GM23338 (cell line): Measurements from ENCODE around the gene RAD52. TPM values are rescaled to one million over a fixed set of nuclear protein-coding genes. Genes with fewer than 3 reads are reported as not detected.

Source experiments
- ATAC-seq: fragments of 200-7000 bp; cut with Tn5 transposase; 3 replicates; pipeline ENCODE4 v1.9.1; 2020
- DNase-seq: peaks from one replicate; pipeline ENCODE4 v3.0.0-alpha.2; 2015; ENCODE audit warnings: low spot score
- H2AFZ ChIP-seq: fragments of 200-600 bp; sonication (generic); 2 replicates; pipeline ENCODE4 v1.8.0; 2016; ENCODE audit warnings: antibody characterized with exemption, mild to moderate bottlenecking, moderate library complexity
- H3F3A ChIP-seq: fragments of 200-600 bp; sonication (generic); replicated peaks from 2 replicates; pipeline ENCODE4 v1.8.0; 2017; ENCODE audit warnings: antibody characterized with exemption, mixed run types, low read depth
- H3K27ac ChIP-seq: fragments of 200-600 bp; sonication (generic); 2 replicates; pipeline ENCODE4 v1.6.1; 2016; ENCODE audit warnings: low read depth
- H3K27me3 ChIP-seq: fragments of 200-600 bp; sonication (generic); 2 replicates; pipeline ENCODE4 v1.8.0; 2016; ENCODE audit warnings: mild to moderate bottlenecking, mixed run types, moderate library complexity; ENCODE audit not compliant: insufficient read depth
- H3K36me3 ChIP-seq: fragments of 200-600 bp; sonication (generic); 2 replicates; pipeline ENCODE4 v1.8.0; 2016; ENCODE audit warnings: mild to moderate bottlenecking; ENCODE audit not compliant: insufficient read depth
- H3K4me1 ChIP-seq: fragments of 200-600 bp; sonication (generic); 2 replicates; pipeline ENCODE4 v1.8.0; 2016; ENCODE audit warnings: mild to moderate bottlenecking, moderate library complexity; ENCODE audit not compliant: insufficient read depth
- H3K4me2 ChIP-seq: fragments of 200-600 bp; sonication (generic); 2 replicates; pipeline ENCODE4 v1.7.1; 2017; ENCODE audit warnings: mixed run types
- H3K4me3 ChIP-seq: fragments of 200-600 bp; sonication (generic); 2 replicates; pipeline ENCODE4 v1.6.1; 2016; ENCODE audit warnings: mixed run types
- H3K79me2 ChIP-seq: fragments of 200-600 bp; sonication (generic); replicated peaks from 2 replicates; pipeline ENCODE4 v1.8.0; 2017; ENCODE audit warnings: mild to moderate bottlenecking; ENCODE audit not compliant: insufficient read depth
- H3K9me2 ChIP-seq: fragments of 200-600 bp; sonication (generic); 2 replicates; pipeline ENCODE4 v1.8.0; 2017; ENCODE audit not compliant: insufficient read depth
- H4K20me1 ChIP-seq: fragments of 200-600 bp; sonication (generic); replicated peaks from 2 replicates; pipeline ENCODE4 v1.8.0; 2017; ENCODE audit warnings: mild to moderate bottlenecking; ENCODE audit not compliant: insufficient read depth
- H3K27ac Mint-ChIP-seq: 2 replicates; pipeline ENCODE4 v1.8.0; 2020; ENCODE audit warnings: inconsistent platforms, mild to moderate bottlenecking, moderate library complexity, mixed read lengths
- H3K27me3 Mint-ChIP-seq: 3 replicates; pipeline ENCODE4 v1.8.0; 2022; ENCODE audit warnings: low read depth, mild to moderate bottlenecking, moderate library complexity, mixed read lengths, inconsistent platforms; ENCODE audit not compliant: insufficient read depth, poor library complexity
- H3K36me3 Mint-ChIP-seq: 3 replicates; pipeline ENCODE4 v1.8.0; 2021; ENCODE audit warnings: low read depth, mild to moderate bottlenecking, inconsistent platforms, moderate library complexity, mixed read lengths
- H3K4me1 Mint-ChIP-seq: 3 replicates; pipeline ENCODE4 v1.8.0; 2020; ENCODE audit warnings: mild to moderate bottlenecking, inconsistent platforms, mixed read lengths
- H3K4me3 Mint-ChIP-seq: 3 replicates; pipeline ENCODE4 v1.8.0; 2021; ENCODE audit warnings: moderate library complexity, mild to moderate bottlenecking, inconsistent platforms, mixed read lengths
- H3K9me3 Mint-ChIP-seq: 3 replicates; pipeline ENCODE4 v1.8.0; 2020; ENCODE audit warnings: moderate library complexity, mild to moderate bottlenecking, inconsistent platforms, mixed read lengths
- ETS1 ChIP-seq: IDR thresholded peaks from 2 replicates; pipeline ENCODE4 v1.6.1; 2016; ENCODE audit warnings: antibody characterized with exemption
- EZH2 ChIP-seq: fragments of 200-600 bp; sonication (generic); IDR thresholded peaks from one replicate; pipeline ENCODE4 v1.8.0; 2017; ENCODE audit warnings: antibody characterized with exemption, mild to moderate bottlenecking, low read depth; ENCODE audit not compliant: unreplicated experiment
- EZH2phosphoT487 ChIP-seq: fragments of 200-600 bp; sonication (generic); IDR thresholded peaks from one replicate; pipeline ENCODE4 v1.8.1; 2018; ENCODE audit warnings: antibody characterized with exemption; ENCODE audit not compliant: unreplicated experiment
- NANOG ChIP-seq: IDR thresholded peaks from 2 replicates; pipeline ENCODE4 v1.6.1; 2016; ENCODE audit warnings: antibody characterized with exemption, borderline replicate concordance
- STAT1 ChIP-seq: IDR thresholded peaks from one replicate; pipeline ENCODE4 v1.6.1; 2016; ENCODE audit warnings: antibody characterized with exemption; ENCODE audit not compliant: unreplicated experiment
- ZNF114 ChIP-seq: fragments of 250-450 bp; sonication (Bioruptor Pico); IDR thresholded peaks from 2 replicates; pipeline ENCODE4 v1.5.0; 2020; ENCODE audit warnings: mild to moderate bottlenecking, moderate library complexity
- ZNF331 ChIP-seq: fragments of 250-450 bp; sonication (Bioruptor Pico); IDR thresholded peaks from 2 replicates; pipeline ENCODE4 v1.5.0; 2020; ENCODE audit warnings: low read depth, mild to moderate bottlenecking, moderate library complexity
- ZNF462 ChIP-seq: fragments of 250-450 bp; sonication (Bioruptor Pico); IDR thresholded peaks from 2 replicates; pipeline ENCODE4 v1.5.0; 2020; ENCODE audit warnings: mild to moderate bottlenecking, moderate library complexity
- polyA plus RNA-seq: library from polyadenylated mRNA; unstranded; fragments of >200 nt; fragmentation: Nextera tagmentation; extraction: Ambion mirVana; gene quantifications from 2 replicates; pipeline ENCODE4 v1.2.1, GENCODE V29; 2016
- total RNA-seq: library from RNA; depleted of rRNA; stranded (reverse); fragments of >200 nt; shearing (Covaris generic); gene quantifications from 2 replicates; pipeline ENCODE4 v1.2.3, GENCODE V29; 2014

Gene RAD52
- total and polyA plus RNA-seq, 2 experiments from 2014 or later, result 10.9 to 21.3 TPM

GRCh38 chr12:910416-910815 is 39.1 kb downstream of the RAD52 start (continued):
- TF ChIP-seq ZNF462 (CRISPR knock-in tag), result no peak

GRCh38 chr12:909861-910260 is 39.6 kb downstream of the RAD52 start:
- no peak for ATAC-seq

More at GRCh38 chr12:909861-910260, 39.6 kb downstream of the RAD52 start:
- DNase-seq, result no peak
- Histone ChIP-seq H3K9me2 (no peaks in the 10 kb centered on the region), H3K79me2 (no peaks in the 10 kb centered on the region), H3K36me3 (peaks cover 41% of the 10 kb centered on the region; the same call in 1 of the 2 replicates), H3K4me3 (no peak overlapping the region), H4K20me1 (peaks cover 13% of the 10 kb centered on the region), H3F3A (peaks cover 15% of the 10 kb centered on the region; the same call in 1 of the 2 replicates), H2AFZ (no peak overlapping the region), H3K4me1 (no peaks in the 10 kb centered on the region; the same call in 1 of the 2 replicates), H3K27me3 (no peaks in the 10 kb centered on the region), H3K27ac (no peak overlapping the region), H3K4me2 (no peak overlapping the region)
- Mint-ChIP-seq H3K9me3 (no peaks in the 10 kb centered on the region), H3K27ac (no peak overlapping the region), H3K27me3 (peaks cover 4% of the 10 kb centered on the region), H3K4me1 (peaks cover 11% of the 10 kb centered on the region; the same call in 2 of the 3 replicates), H3K4me3 (no peak overlapping the region), H3K36me3 (peaks cover 73% of the 10 kb centered on the region)
- TF ChIP-seq ZNF114 (CRISPR knock-in tag), result no peak
- TF ChIP-seq ZNF462 (CRISPR knock-in tag), result no peak
- TF ChIP-seq ETS1, result no peak
- TF ChIP-seq STAT1, result no peak
- no peak for TF ChIP-seq ZNF331 (CRISPR knock-in tag)
- no peak for TF ChIP-seq EZH2
- no peak for TF ChIP-seq EZH2phosphoT487
- TF ChIP-seq NANOG, result no peak
